Measurements from ENCODE around the gene AREL1.

AREL1 gene

DNA sequence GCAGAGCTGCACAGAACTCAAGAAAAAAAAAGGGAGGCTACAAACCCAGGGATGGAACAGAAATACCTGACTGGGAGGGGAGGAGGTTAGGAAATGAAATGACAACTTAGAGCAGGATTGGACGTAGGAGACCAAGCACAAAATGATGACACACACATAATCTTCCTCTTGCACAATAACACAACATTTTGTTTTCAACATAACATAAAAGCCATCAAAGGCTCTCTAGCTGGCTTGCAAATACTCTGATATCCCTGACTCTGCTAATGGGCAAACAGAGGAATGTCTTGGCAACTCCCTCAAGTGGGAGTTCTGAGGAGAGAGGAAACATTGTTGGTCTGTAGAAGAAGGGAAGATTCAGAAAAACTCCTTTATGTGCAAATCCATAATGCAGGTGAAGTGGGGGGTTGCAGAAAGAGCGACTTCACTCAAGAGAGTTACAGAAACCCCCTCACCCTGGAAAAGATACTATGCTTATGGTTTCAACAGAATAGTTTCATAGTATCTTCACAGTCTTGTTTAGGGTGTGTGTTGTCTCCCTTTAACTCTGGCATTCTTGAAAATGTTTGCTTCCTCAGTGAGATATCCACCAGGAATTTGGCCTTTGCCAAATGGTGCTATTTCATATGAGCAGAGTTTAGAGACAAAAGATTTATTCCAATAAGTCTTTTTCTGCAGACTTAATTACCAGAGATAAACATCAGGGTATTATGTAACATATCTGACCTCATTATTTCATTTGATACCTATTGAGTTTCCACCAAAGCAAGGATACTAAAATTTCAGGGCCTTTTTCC is 57.1 kb downstream of the AREL1 start:
- no peak for DNase-seq

- no peak for DNase-seq
These were observed 57.9 kb downstream of the AREL1 start for GRCh38 chr14:74654931-74655330.

- DNase-seq: no peak
These were observed 59.3 kb downstream of the AREL1 start for GRCh38 chr14:74653386-74654138.

- DNase-seq: no peak
These were observed 60.3 kb downstream of the AREL1 start for GRCh38 chr14:74652541-74652940.

DNA sequence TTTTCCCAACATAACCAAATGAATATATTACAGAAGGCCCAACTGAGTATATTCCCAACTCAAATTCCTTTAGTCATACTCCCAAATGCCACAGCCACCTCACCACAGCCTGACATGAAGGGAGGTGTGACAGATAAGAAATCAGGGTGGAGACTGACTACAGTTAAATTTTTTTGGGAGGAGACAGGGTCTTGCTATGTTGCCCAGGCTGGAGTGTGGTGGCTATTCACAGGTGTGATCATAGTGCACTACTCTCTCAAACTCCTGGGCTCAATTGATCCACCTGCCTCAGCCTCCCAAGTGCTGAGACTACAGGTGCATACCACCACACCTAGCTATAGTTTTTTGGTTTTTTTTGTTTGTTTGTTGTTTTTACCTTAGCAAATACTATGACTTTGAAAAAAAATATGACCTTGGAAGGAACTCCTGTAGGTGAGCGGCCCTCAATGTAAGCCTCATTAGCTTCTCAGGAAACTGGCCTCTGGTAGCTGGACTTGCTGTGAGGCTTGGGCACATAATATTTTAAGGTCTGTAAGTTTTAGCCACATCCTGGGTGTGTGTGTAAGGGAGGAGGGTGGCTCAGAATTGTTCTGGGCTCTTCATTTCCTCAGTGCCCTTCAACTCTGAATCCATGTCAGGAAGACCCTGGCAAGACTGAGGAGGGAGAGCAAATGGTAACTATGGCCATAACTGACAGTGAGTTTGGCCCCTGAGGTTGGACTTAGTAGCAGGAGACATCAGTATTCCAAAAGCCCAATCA is 61.8 kb downstream of the AREL1 start:
- no peak for DNase-seq

DNA sequence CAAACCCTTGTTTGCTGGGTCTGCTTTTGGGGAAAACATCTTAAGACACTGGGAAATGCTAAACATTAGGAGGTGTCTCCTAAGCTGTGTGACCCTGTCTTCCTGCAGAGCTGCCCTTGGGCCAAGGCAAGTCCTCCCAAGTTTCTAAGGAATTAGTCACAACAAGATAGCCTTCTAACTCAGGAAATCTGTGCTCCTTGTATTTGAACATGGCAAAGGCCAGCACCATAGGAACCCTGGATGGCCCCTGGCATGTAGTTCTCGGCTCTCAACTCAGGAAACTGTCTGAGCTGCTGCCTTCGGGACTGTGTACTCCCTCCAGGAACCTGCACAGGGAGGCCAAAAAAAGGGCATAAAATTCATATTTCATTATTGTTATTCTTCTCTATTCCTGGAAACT is 63.2 kb downstream of the AREL1 start:
- no peak for DNase-seq

GRCh38 chr14:74649167-74649566 is 63.7 kb downstream of the AREL1 start:
- DNase-seq: no peak

DNA sequence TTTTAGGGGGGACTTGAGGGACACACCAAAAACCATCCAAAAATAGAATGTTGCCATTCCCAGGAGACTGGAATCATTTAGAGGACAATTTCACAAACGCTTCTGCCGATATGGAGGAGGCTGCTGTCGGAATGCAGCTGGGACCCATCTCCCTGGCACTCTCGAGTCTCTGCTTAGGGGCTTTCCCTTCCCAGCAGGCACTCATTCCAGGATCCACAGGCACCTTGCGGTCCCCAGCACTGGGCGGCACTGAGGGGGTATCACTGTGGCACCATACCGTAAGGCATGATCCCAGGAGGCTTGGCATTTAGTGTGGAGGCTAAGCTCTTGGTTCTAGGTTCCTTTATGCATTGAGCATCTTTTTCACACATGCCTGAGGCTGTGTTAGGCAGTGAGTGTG is 64.3 kb downstream of the AREL1 start:
- no peak for DNase-seq

DNA sequence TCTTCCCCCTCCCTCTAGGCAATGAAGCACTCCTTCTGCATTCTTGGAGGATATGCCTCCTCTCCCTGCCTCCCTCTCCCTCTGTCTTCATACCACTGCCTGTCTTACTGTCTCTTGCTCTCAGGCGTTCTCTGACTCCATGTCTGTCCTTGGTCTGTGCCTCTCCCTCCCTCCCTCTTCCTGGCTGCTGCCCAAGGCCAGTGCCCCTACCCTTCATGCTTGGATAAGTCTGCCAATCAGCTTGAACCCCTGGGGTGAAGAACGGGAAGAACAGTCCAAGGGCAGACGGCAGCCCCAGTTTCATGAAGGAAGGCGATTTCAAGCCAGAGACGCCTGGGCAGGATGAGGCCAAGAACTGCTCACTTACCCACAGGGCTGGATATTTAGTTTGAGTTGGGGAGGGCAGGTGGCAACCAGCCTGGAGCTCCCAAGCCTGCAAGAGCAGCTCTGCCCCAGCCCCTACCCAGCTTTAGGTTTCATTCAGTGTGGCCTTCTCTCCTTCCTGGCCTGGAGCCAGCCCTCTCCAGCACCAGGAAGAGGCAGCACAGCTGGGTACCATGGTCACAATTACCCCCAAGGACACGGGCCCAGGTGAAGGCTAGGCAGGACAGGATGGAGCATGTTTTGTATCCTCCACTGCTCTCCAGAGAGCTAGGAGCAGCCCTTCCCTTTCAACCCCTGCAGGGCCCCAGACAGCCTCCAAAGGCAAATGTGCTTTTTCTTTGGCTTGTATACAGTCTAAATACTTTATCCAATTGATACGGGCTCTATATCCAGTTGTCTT is 65.0 kb downstream of the AREL1 start:
- DNase-seq: no peak

DNA sequence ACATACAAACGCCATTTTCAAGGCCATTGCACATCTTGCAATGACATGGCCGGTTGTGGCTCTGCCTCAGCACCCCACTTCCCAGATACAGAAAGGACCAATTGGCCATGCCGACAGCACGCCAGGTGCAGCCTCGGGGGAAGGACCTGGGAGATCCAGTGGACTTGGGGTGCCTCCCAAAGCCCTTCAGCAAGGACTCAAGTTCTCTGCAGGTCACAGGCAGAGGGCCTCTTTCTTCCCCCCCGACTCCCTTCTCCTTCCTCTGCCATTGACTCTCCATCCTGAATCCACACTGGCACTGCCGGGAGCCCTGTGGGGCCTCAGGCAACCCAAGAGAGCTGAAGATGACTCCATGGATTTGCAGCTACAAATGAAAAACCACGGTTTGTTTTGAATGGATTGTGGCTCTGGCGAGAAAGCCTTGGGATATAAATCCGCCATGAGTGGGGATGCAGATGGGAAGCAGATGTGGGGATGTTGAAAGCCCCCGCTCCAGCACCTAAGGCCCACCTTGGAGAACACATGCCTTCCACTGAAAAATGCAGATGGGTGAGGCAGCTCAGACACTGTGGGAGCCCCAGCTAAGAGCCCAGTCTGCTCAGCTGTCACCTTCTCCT is 65.7 kb downstream of the AREL1 start:
- no peak for DNase-seq

DNA sequence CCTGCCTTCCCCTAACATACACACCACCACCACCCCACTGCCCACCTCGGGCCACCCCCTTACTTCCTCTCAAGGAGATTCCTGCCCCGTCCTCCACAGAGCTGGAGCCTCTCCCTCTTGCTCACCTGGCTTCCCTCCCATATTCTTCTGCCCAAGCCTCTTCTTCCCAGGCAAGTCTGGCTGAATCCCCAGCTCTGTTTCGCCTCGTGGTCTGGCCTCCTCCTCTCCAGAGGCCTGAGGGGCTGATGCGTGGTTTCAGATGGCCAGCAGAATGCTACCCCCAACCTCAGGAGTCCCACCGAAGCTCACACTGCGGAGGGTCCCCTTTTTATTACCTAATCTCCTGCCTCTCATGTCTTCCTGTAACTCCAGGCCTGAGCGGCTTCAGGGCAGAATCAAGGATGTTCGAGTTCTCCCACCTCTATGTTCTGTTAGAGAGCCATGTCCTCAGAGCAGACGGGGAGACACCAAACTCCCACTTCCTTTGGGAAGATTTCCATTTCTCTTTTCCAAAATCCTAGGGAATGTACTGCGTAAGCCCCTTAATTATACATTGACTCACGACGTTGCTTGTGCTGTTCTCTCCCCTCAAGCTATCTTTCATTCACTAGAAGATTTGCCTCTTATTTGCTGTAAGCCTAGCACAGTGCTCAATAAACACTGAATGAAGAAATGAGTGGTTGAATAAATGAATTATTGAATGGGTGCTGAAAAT is 67.0 kb downstream of the AREL1 start:
- no peak for DNase-seq

GRCh38 chr14:74645244-74645643 is 67.6 kb downstream of the AREL1 start:
- DNase-seq: no peak

- DNase-seq: no peak
These were observed 71.1 kb downstream of the AREL1 start for GRCh38 chr14:74641601-74642391.

- no peak for DNase-seq
These were observed 73.9 kb downstream of the AREL1 start for GRCh38 chr14:74638966-74639365.

DNA sequence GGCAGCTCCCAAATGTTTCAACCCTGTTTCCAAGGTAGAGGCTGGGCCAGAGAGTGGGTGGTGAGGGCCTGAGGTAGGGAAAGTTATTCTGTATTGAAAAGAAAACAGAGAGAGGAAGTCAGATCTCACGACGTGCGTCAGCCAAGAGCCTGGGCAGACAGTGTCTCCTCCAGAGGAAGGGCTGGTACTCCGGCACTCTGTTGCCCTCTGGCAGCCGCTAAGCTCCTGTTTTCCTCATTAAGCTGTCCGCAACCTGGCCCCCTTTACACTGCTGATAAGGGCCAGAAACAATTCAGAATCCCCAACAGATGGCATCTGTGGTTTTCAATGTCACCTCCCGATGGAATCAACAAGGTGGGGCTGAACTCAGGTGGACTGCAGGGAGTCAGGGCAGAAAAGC is 74.8 kb downstream of the AREL1 start:
- no peak for DNase-seq

- no peak for DNase-seq
These were observed 75.7 kb downstream of the AREL1 start for GRCh38 chr14:74637178-74637550.

GRCh38 chr14:74636424-74637177 is 76.3 kb downstream of the AREL1 start:
- no peak for DNase-seq

GRCh38 chr14:74635847-74636246 is 77.0 kb downstream of the AREL1 start:
- no peak for DNase-seq

DNA sequence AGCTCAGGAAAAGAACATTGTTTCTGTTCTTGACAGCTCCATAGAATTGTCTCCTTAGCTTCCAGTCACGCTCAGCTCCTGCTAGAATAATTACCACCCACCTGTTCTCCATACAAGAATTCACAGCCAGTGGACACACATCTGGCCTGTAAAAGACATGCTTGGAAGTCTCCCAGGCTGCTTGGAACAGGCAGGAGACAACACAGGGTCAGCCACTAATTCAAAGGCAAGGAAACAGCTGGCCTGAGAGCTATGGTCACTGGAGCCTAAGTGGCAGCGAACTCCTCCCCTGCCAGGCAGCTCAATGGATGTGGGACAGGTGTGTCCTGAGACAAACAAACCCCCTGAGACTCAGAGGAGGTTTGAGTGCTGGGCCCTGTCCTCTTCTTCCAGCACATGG is 77.9 kb downstream of the AREL1 start:
- DNase-seq: no peak

DNA sequence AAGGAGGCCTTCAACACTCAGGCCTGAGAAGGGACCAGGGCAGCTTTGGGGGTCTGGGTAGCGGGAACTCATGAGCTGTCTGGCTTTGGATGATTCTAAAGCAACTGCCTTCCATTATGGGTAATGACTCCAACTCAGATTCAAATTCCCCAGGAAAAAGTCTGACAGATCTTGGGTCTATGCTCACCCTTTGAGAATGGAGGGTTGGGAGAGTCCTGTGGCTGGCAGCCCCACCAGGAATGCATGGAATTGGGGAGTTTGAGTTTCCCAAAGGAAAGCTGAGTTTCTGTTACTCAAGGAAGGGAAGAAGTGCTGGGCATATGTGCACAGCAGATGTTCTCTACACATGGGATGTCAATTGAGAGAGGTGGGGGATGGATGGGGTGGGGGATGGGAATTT is 78.4 kb downstream of the AREL1 start:
- no peak for DNase-seq

All from cortex of kidney (tissue), 1 donor.